HEK293 (cell line): ENCODE results near the gene EDAR.

ENCODE experiments used
- CTCF ChIA-PET: fragments of 350-600 bp; formaldehyde crosslinking; extraction: SDS; loops from one replicate; lab custom pipeline; 2021; ENCODE audit warnings: antibody characterized with exemption; lab: Yijun Ruan, JAX
- POLR2A ChIA-PET: fragments of 300-600 bp; formaldehyde crosslinking; extraction: SDS; loops from one replicate; lab custom pipeline; 2020; ENCODE audit warnings: antibody characterized with exemption, inconsistent platforms; lab: Yijun Ruan, JAX
- H3K27ac ChIP-seq: fragments of 200-500 bp; sonication (Bioruptor generic); 2 replicates; pipeline ENCODE4 v1.5.1; 2014; ENCODE audit warnings: low read depth, low read length, control low read depth, inconsistent platforms; ENCODE audit errors: extremely low read depth
- H3K36me3 ChIP-seq, 2 experiments: fragments of 200-500 bp in 1 of 2; sonication (Bioruptor generic) in 1 of 2; 1 replicate in 1 of 2; 2 replicates in 1 of 2; pipeline ENCODE4 v1.5.1; 2014 to 2017; ENCODE audit warnings: inconsistent platforms in 2 of 2, low read length in 2 of 2; ENCODE audit not compliant: control insufficient read depth in 2 of 2, insufficient read depth in 1 of 2
- H3K4me1 ChIP-seq: fragments of 200-500 bp; sonication (Bioruptor generic); 2 replicates; pipeline ENCODE4 v1.5.1; 2014; ENCODE audit warnings: mild to moderate bottlenecking, low read length, inconsistent platforms; ENCODE audit not compliant: control insufficient read depth, insufficient read depth
- H3K4me3 ChIP-seq: 2 replicates; pipeline ENCODE4 v1.5.1; 2011; ENCODE audit warnings: low read depth, mild to moderate bottlenecking, control low read depth, low read length, moderate library complexity
- H3K9me3 ChIP-seq: fragments of 200-500 bp; sonication (Bioruptor generic); 2 replicates; pipeline ENCODE4 v1.5.1; 2014; ENCODE audit warnings: low read depth, low read length, inconsistent platforms; ENCODE audit not compliant: control insufficient read depth, insufficient read depth
- AEBP2 ChIP-seq: fragments of 450-650 bp; formaldehyde crosslinking; IDR thresholded peaks from 2 replicates; pipeline ENCODE4 v1.5.1; 2016; ENCODE audit warnings: missing biosample characterization, missing genetic modification characterization, borderline replicate concordance
- BCL6B ChIP-seq: fragments of 450-650 bp; formaldehyde crosslinking; IDR thresholded peaks from 2 replicates; pipeline ENCODE4 v1.5.1; 2017; ENCODE audit warnings: missing biosample characterization, missing genetic modification characterization
- KLF9 ChIP-seq: fragments of 450-650 bp; formaldehyde crosslinking; IDR thresholded peaks from 2 replicates; pipeline ENCODE4 v1.5.1; 2016; ENCODE audit warnings: missing biosample characterization, missing genetic modification characterization, low read depth
- OSR2 ChIP-seq: fragments of 450-650 bp; formaldehyde crosslinking; IDR thresholded peaks from 2 replicates; pipeline ENCODE4 v1.5.1; 2016; ENCODE audit warnings: missing biosample characterization, missing genetic modification characterization
- OVOL3 ChIP-seq: fragments of 450-650 bp; formaldehyde crosslinking; IDR thresholded peaks from 2 replicates; pipeline ENCODE4 v1.5.1; 2016; ENCODE audit warnings: missing biosample characterization, missing genetic modification characterization
- PRDM10 ChIP-seq: fragments of 450-650 bp; formaldehyde crosslinking; IDR thresholded peaks from 2 replicates; pipeline ENCODE4 v1.5.1; 2016; ENCODE audit warnings: missing biosample characterization, missing genetic modification characterization
- SP2 ChIP-seq: fragments of 450-650 bp; formaldehyde crosslinking; IDR thresholded peaks from 2 replicates; pipeline ENCODE4 v1.5.1; 2016; ENCODE audit warnings: missing biosample characterization, missing genetic modification characterization
- YY2 ChIP-seq: fragments of 450-650 bp; formaldehyde crosslinking; IDR thresholded peaks from 2 replicates; pipeline ENCODE4 v1.5.1; 2016; ENCODE audit warnings: missing biosample characterization, missing genetic modification characterization
- ZBTB21 ChIP-seq: fragments of 450-650 bp; formaldehyde crosslinking; IDR thresholded peaks from 2 replicates; pipeline ENCODE4 v1.5.1; 2017; ENCODE audit warnings: missing biosample characterization, missing genetic modification characterization
- ZFP3 ChIP-seq: fragments of 450-650 bp; formaldehyde crosslinking; IDR thresholded peaks from 2 replicates; pipeline ENCODE4 v1.5.1; 2016; ENCODE audit warnings: low read depth, missing biosample characterization, missing genetic modification characterization
- ZNF16 ChIP-seq: fragments of 450-650 bp; formaldehyde crosslinking; IDR thresholded peaks from 2 replicates; pipeline ENCODE4 v1.5.1; 2016; ENCODE audit warnings: low read depth, missing biosample characterization, missing genetic modification characterization
- ZNF169 ChIP-seq: fragments of 450-650 bp; formaldehyde crosslinking; IDR thresholded peaks from 2 replicates; pipeline ENCODE4 v1.5.1; 2016; ENCODE audit warnings: missing biosample characterization, missing genetic modification characterization
- ZNF266 ChIP-seq: fragments of 450-650 bp; formaldehyde crosslinking; IDR thresholded peaks from 2 replicates; pipeline ENCODE4 v1.5.1; 2016; ENCODE audit warnings: missing biosample characterization, missing genetic modification characterization, low read depth
- ZNF335 ChIP-seq: fragments of 450-650 bp; formaldehyde crosslinking; conservative IDR thresholded peaks from 2 replicates; pipeline ENCODE4 v1.5.1; 2016; ENCODE audit warnings: missing biosample characterization, missing genetic modification characterization
- ZNF350 ChIP-seq: fragments of 450-650 bp; formaldehyde crosslinking; IDR thresholded peaks from 2 replicates; pipeline ENCODE4 v1.5.0; 2017; ENCODE audit warnings: missing biosample characterization, mild to moderate bottlenecking, missing genetic modification characterization
- ZNF354C ChIP-seq: fragments of 450-650 bp; formaldehyde crosslinking; IDR thresholded peaks from 2 replicates; pipeline ENCODE4 v1.5.1; 2016; ENCODE audit warnings: missing biosample characterization, missing genetic modification characterization, low read depth, borderline replicate concordance
- ZNF426 ChIP-seq: fragments of 450-650 bp; formaldehyde crosslinking; IDR thresholded peaks from 2 replicates; pipeline ENCODE4 v1.5.1; 2017; ENCODE audit warnings: missing biosample characterization, missing genetic modification characterization, mild to moderate bottlenecking, inconsistent platforms, moderate library complexity
- ZNF48 ChIP-seq: fragments of 450-650 bp; formaldehyde crosslinking; IDR thresholded peaks from 2 replicates; pipeline ENCODE4 v1.5.1; 2016; ENCODE audit warnings: missing biosample characterization, missing genetic modification characterization
- ZNF488 ChIP-seq: fragments of 450-650 bp; formaldehyde crosslinking; IDR thresholded peaks from 2 replicates; pipeline ENCODE4 v1.5.1; 2016; ENCODE audit warnings: missing biosample characterization, missing genetic modification characterization
- ZNF629 ChIP-seq: fragments of 450-650 bp; formaldehyde crosslinking; IDR thresholded peaks from 2 replicates; pipeline ENCODE4 v1.5.1; 2017; ENCODE audit warnings: missing biosample characterization, missing genetic modification characterization
- ZNF701 ChIP-seq: fragments of 450-650 bp; formaldehyde crosslinking; IDR thresholded peaks from 2 replicates; pipeline ENCODE4 v1.5.1; 2016; ENCODE audit warnings: missing biosample characterization, missing genetic modification characterization
- ZNF747 ChIP-seq: fragments of 450-650 bp; formaldehyde crosslinking; IDR thresholded peaks from 2 replicates; pipeline ENCODE4 v1.5.1; 2016; ENCODE audit warnings: missing biosample characterization, missing genetic modification characterization
- ZNF76 ChIP-seq: fragments of 450-650 bp; formaldehyde crosslinking; IDR thresholded peaks from 2 replicates; pipeline ENCODE4; 2016; ENCODE audit warnings: low read depth, missing biosample characterization, missing genetic modification characterization, borderline replicate concordance
- ZNF776 ChIP-seq: fragments of 450-650 bp; formaldehyde crosslinking; IDR thresholded peaks from 2 replicates; pipeline ENCODE4 v1.5.0; 2017; ENCODE audit warnings: missing biosample characterization, missing genetic modification characterization, borderline replicate concordance
- ZNF791 ChIP-seq: fragments of 450-650 bp; formaldehyde crosslinking; IDR thresholded peaks from 2 replicates; pipeline ENCODE4 v1.5.1; 2016; ENCODE audit warnings: missing biosample characterization, missing genetic modification characterization
- ZNF837 ChIP-seq: fragments of 450-650 bp; formaldehyde crosslinking; IDR thresholded peaks from 2 replicates; pipeline ENCODE4 v1.5.1; 2016; ENCODE audit warnings: missing biosample characterization, missing genetic modification characterization
- TF ChIP-seq, protein P1 (sequence below): fragments of 450-650 bp; formaldehyde crosslinking; IDR thresholded peaks from 2 replicates; pipeline ENCODE4 v1.5.1; 2016; ENCODE audit warnings: missing biosample characterization, missing genetic modification characterization
- TF ChIP-seq, protein P2 (sequence below): fragments of 450-650 bp; formaldehyde crosslinking; IDR thresholded peaks from 2 replicates; pipeline ENCODE4 v1.5.1; 2016; ENCODE audit warnings: missing biosample characterization, missing genetic modification characterization

Gene EDAR

DNA sequence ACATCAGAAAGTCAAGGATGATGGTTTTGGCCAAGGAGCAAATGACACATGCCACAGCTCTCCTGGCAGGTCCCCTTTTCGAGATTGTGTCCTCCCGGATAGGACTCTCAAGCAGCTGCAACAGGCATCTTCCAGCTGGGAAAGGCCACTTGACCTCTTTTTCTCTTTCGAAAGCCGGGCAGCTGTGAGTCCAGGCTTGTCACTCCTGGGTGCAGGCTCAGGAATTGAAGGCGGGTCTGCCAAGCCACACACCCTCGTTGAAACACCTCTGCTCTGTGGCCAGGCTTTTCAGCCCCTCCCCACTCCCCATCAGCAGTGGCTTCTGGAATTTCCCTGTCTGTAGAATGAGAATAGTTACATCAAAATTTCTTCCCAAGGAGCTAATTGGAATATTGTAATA is 104.4 kb downstream of the EDAR start (continued):
- TF ChIP-seq ZNF76 (tag by site-specific recombination) = no peak
- no peak for TF ChIP-seq AEBP2 (tag by site-specific recombination)
- TF ChIP-seq, protein P1, sequence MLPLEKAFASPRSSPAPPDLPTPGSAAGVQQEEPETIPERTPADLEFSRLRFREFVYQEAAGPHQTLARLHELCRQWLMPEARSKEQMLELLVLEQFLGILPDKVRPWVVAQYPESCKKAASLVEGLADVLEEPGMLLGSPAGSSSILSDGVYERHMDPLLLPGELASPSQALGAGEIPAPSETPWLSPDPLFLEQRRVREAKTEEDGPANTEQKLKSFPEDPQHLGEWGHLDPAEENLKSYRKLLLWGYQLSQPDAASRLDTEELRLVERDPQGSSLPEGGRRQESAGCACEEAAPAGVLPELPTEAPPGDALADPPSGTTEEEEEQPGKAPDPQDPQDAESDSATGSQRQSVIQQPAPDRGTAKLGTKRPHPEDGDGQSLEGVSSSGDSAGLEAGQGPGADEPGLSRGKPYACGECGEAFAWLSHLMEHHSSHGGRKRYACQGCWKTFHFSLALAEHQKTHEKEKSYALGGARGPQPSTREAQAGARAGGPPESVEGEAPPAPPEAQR (tag by site-specific recombination) = no peak
- TF ChIP-seq ZNF629 (tag by site-specific recombination) = no peak
- TF ChIP-seq BCL6B (tag by site-specific recombination) = no peak
- TF ChIP-seq ZNF169 (tag by site-specific recombination) = no peak
- no peak for TF ChIP-seq SP2 (tag by site-specific recombination)
- no peak for TF ChIP-seq ZNF488 (tag by site-specific recombination)
- no peak for TF ChIP-seq ZNF266 (tag by site-specific recombination)

GRCh38 chr2:108878276-108878675 is 110.7 kb downstream of the EDAR start:
- ChIA-PET CTCF (interaction anchor here (0.7 kb wide), 1 partner anchor 14 kb away, joined by 3 read pairs; no protein-coding TSS in a partner anchor), POLR2A (no interaction called here)
- Histone ChIP-seq H3K4me1 (no peaks in the 10 kb centered on the region), H3K27ac (no peak overlapping the region), H3K4me3 (no peak overlapping the region), H3K36me3 (peaks cover 27% of the 10 kb centered on the region in 2 experiments), H3K9me3 (no peaks in the 10 kb centered on the region; the same call in 1 of the 2 replicates)
- TF ChIP-seq KLF9 (tag by site-specific recombination) (no peak), ZFP3 (tag by site-specific recombination) (no peak), ZNF354C (no peak), ZBTB21 (tag by site-specific recombination) (no peak), ZNF701 (tag by site-specific recombination) (no peak), ZNF335 (tag by site-specific recombination) (no peak), ZNF747 (tag by site-specific recombination) (no peak), ZNF350 (tag by site-specific recombination) (no peak), OVOL3 (no peak), PRDM10 (tag by site-specific recombination) (no peak), ZNF426 (tag by site-specific recombination) (no peak), ZNF837 (no peak), ZNF776 (no peak), ZNF48 (tag by site-specific recombination) (no peak), ZNF791 (tag by site-specific recombination) (no peak), ZNF16 (tag by site-specific recombination) (no peak), YY2 (no peak), OSR2 (tag by site-specific recombination) (no peak)
- TF ChIP-seq, protein P2, sequence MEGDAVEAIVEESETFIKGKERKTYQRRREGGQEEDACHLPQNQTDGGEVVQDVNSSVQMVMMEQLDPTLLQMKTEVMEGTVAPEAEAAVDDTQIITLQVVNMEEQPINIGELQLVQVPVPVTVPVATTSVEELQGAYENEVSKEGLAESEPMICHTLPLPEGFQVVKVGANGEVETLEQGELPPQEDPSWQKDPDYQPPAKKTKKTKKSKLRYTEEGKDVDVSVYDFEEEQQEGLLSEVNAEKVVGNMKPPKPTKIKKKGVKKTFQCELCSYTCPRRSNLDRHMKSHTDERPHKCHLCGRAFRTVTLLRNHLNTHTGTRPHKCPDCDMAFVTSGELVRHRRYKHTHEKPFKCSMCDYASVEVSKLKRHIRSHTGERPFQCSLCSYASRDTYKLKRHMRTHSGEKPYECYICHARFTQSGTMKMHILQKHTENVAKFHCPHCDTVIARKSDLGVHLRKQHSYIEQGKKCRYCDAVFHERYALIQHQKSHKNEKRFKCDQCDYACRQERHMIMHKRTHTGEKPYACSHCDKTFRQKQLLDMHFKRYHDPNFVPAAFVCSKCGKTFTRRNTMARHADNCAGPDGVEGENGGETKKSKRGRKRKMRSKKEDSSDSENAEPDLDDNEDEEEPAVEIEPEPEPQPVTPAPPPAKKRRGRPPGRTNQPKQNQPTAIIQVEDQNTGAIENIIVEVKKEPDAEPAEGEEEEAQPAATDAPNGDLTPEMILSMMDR = no peak
